HG02970 (cell line): ENCODE results near the gene TAF11L4.
"Not testable (repeated sequence)": the region's sequence is repeated elsewhere in the genome, so short reads cannot be mapped to it uniquely, and the experiment has no call there.

Source experiments
- ATAC-seq: cut with Tn5 transposase; IDR thresholded peaks from one replicate; pipeline ENCODE4 v1.9.1; 2021; ENCODE audit warnings: mild to moderate bottlenecking, moderate library complexity, moderate number of reproducible peaks; ENCODE audit not compliant: unreplicated experiment, low FRiP score

The TAF11L4 gene

GRCh38 chr5:17521501-17521900 lies at the start of gene TAF11L4:
TSS of gene TAF11L4 (plus strand) at chr5:17521801.
- not testable (repeated sequence) for ATAC-seq

- ATAC-seq: not testable (repeated sequence)
Measured at GRCh38 chr5:17475064-17475463, 46.5 kb upstream of the TAF11L4 start.

- no peak for ATAC-seq
Measured at GRCh38 chr5:17477043-17477442, 44.6 kb upstream of the TAF11L4 start.

GRCh38 chr5:17477573-17478265 lies 43.9 kb upstream of the TAF11L4 start:
- no peak for ATAC-seq

- ATAC-seq: no peak
Measured at GRCh38 chr5:17481378-17481777, 40.2 kb upstream of the TAF11L4 start.

GRCh38 chr5:17482790-17483189 lies 38.8 kb upstream of the TAF11L4 start:
- no peak for ATAC-seq

GRCh38 chr5:17486464-17487173 lies 35.0 kb upstream of the TAF11L4 start:
- ATAC-seq: not testable (repeated sequence)

- ATAC-seq: no peak
Measured at GRCh38 chr5:17487174-17487512, 34.5 kb upstream of the TAF11L4 start.

- ATAC-seq: not testable (repeated sequence)
Measured at GRCh38 chr5:17491257-17491656, 30.3 kb upstream of the TAF11L4 start.

- ATAC-seq: no peak
Measured at GRCh38 chr5:17492770-17493169, 28.8 kb upstream of the TAF11L4 start.

GRCh38 chr5:17497446-17497845 lies 24.2 kb upstream of the TAF11L4 start:
- ATAC-seq: no peak

- ATAC-seq: not testable (repeated sequence)
Measured at GRCh38 chr5:17497931-17498330, 23.7 kb upstream of the TAF11L4 start, which contains the start of gene TAF11L2. TSS of gene TAF11L2 (plus strand) at chr5:17498231.

GRCh38 chr5:17511775-17512325 lies 9.8 kb upstream of the TAF11L4 start:
- no peak for ATAC-seq

- ATAC-seq: not testable (repeated sequence)
Measured at GRCh38 chr5:17517526-17517925, 4.1 kb upstream of the TAF11L4 start.

GRCh38 chr5:17518067-17518466 lies 3.5 kb upstream of the TAF11L4 start, which contains the start of gene TAF11L3:
TSS of gene TAF11L3 (plus strand) at chr5:17518367.
- not testable (repeated sequence) for ATAC-seq

GRCh38 chr5:17519508-17519907 lies 2.1 kb upstream of the TAF11L4 start:
- ATAC-seq: not testable (repeated sequence)

- not testable (repeated sequence) for ATAC-seq
Measured at GRCh38 chr5:17524935-17525334, 3.3 kb downstream of the TAF11L4 start, which contains the start of gene TAF11L5. TSS of gene TAF11L5 (plus strand) at chr5:17525235.

GRCh38 chr5:17526504-17526903 lies 4.9 kb downstream of the TAF11L4 start:
- ATAC-seq: not testable (repeated sequence)

- ATAC-seq: not testable (repeated sequence)
Measured at GRCh38 chr5:17528369-17528768, 6.8 kb downstream of the TAF11L4 start, which contains the start of gene TAF11L6. TSS of gene TAF11L6 (plus strand) at chr5:17528669.
